A204.1 (cell line): Measurements from ENCODE around the gene VIPR2.
"Not testable (repeated sequence)": the region's sequence is repeated elsewhere in the genome, so short reads cannot be mapped to it uniquely, and the experiment has no call there.

ENCODE experiments used
- FAIRE-seq: peaks from 2 replicates; lab custom pipeline; 2012; peaks lifted over from hg19 to GRCh38; lab: Jason Lieb, UNC

The VIPR2 gene, protein sequence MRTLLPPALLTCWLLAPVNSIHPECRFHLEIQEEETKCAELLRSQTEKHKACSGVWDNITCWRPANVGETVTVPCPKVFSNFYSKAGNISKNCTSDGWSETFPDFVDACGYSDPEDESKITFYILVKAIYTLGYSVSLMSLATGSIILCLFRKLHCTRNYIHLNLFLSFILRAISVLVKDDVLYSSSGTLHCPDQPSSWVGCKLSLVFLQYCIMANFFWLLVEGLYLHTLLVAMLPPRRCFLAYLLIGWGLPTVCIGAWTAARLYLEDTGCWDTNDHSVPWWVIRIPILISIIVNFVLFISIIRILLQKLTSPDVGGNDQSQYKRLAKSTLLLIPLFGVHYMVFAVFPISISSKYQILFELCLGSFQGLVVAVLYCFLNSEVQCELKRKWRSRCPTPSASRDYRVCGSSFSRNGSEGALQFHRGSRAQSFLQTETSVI

DNA sequence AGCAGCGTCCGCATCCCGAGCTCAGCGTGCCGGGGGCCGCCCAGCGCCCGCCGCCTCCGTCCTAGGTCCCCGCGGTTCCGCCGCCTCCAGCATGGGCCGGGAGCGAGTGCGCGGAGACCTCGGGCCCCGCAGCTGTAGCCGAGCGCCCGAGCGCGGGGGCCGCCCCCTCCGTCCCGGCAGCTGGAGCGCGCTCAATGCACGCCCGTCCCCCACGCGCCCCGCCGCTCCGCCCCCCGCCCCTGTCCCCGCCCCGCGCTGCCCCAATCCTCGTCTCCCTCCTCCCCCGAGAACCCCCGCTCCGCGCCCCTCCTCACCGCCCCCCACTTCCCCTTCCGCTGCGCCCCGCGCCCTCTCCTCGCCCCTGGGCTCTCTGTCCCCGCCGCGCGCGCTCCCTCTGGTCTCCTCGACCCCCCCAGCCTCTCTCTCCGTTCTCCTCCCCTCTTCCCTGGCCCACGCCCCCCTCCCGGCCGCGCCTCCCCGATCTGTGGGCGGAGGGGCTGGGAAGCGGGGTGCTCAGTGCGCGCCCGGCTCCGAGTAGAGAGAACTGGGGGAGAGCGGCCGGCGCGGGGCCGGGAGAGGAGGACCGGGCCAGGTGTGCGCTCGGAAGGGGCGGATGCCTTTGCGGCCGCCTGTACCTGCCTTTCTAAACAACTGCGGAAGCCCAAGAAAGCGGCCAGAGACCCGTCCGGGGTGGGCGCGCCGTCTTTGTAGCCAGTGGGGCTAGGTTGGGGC, at the start of gene VIPR2:
VIPR2 (minus strand) TSS at position 110 of the 732 bp plus-strand sequence; CDS start at position 14, 96 bp downstream.
- FAIRE-seq: no peak

DNA sequence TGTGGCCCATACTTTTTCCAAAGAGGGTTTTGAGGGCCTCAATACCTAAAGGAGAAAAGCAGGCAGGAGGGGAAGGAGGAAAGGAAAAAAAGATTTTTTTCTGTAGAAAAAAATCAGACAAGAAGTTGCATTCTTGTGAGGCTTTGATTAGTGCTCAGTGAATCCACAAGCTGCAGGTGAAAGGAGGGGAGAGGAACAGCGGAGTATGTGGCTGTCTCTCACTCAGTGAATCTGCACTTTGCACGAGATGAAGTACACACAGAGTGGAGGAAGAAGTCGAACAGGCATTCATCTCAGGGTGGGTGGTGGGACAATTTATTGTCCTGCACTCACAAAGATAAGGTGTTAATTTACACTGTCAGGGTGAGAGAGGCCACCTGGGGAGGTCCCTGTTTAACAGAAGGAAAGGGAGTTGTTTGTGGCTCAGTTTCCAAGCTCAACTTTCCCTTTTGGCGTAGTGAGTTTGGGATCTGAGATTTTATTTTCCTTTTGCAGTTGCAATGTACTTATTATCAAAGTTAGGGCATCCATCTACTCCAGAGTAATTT, 49.0 kb upstream of the VIPR2 start:
- FAIRE-seq: no peak

DNA sequence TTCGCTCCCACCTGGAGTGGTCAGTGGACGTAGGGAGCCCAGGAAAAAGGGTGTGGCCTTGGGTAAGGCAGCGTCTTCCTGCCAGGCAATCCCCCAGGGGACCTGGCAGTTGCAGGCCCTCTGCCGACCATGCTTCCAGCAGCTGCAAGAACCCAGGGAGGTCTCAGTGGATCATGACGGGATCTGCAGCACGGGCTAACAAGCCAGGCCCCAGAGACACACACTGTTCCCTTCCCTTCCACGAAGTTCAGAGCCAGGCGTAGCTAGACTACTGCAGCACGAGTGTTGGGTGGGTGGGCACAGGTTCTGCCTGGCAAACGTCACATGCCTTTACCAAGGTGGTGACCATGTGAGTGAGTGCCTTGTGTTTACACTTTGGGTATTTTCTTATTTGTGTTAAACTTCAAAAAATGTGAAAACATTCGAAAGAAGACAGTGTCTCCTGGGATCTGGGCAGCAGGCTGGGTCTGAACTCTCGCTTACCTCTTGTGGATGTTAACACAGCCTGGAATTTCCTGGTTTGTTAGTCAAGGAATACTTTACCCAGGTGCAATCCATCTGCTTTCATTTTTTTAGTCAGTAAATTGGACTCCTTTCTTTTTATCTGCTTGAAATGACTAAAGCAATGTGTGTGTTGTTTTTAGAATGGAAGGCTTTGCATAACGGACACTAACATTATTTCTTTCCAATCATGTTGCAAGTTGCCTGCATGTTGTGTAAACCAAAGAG, 48.2 kb upstream of the VIPR2 start:
- no peak for FAIRE-seq

DNA sequence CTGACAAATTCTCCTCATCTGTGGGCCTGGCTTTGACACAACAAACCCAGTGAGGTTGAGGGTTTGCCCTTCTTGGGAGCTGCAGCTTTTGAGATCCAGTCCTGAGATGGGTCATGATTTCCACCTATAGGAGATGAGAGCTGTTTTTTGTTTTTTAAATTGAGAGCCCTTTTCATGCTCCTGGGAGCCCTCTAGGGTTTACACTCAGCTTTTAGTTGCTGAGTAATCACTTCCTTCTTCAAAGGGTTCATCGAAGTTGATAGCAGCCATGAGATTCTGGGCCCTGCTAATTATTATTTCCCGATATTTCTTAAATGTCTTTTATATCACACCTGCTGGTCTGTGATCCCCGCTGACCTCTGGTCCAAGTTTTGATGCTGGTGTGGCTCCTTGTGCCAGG, 47.3 kb upstream of the VIPR2 start:
- no peak for FAIRE-seq

DNA sequence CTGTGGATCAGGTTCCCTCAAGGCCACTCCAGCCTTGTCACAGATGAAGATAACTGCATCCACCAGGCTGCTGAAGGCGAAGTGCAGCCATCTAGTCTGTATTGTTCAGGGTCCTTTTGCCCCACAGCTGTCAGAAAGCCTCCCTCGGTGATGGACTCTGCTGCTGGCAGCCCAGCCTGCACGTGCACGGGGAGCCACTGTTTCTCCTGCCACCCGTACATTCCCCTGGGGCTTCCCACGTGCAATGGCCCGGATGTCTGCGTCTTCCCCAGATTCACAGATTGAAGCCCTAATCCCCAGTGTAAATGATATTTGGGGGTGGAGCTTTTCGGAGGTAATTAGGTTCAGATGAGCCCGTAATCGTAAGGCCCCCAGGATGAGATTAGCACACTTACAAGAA, 46.6 kb upstream of the VIPR2 start:
- FAIRE-seq: no peak

DNA sequence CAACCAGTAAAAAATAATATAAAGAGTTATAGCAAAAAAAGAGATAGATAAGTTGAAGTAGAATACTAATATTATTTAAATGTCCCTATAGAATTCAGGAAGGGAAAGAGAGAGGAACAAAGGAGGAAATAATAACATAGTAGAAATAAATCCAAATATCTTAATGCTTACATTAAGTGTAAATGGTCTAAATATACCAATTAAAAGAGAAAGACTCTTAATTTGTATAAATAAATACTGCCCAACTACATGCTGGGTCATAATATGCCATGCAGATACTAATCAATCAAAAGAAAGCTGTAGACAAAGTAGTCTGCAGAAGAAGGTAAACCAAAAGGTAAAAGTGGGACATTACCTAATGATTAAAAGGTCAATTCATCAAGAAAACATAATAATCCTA, 43.3 kb upstream of the VIPR2 start:
- no peak for FAIRE-seq

DNA sequence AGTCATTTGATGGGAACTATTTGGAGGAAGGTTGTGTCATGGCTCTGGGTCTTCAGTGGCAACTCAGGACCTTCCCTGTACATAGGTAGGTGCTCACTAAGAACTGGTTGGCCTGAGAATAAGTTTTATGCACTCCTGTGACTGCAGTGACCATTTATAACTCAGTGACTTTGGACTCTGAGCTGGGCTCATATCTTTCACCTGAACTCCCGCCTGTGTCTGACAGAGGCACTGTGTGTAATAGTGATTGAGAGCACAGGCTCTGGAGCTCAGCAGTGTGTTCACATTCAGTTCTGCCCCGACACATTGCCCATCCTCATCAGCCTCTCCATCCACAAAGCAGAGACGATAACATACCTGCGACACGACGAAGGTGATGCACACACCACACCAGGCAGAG, 34.6 kb upstream of the VIPR2 start:
- no peak for FAIRE-seq

DNA sequence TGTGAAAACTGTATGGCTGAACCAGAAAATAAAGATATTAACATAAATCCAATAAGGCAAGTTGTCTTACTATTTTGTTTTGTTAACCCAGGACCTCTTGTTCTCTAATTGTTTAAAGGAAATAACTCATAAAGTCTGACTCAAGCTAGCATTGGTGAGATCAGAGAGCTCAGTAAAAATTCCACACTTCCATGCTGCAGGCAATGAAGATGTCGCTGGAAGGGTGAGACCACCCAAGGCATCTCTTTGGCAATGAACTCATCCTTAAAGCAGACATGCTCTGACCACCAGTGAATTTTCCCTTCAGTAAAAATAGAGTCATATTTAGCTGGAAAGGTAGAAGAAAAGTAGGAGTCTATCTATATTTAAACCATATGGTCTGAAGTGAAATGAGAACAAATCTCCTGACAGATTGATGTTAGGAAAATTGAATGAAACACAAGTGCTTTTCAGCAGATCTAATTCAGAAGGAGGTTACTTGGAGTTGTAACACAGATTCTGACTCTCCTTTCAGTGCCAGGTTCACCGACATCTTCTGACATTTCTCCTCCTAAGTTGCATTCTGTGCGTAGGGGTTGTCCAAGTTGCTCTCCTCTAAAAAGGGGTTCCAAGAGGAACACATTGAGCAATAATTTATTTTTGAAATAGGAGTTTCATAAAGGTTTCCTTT, 32.8 kb upstream of the VIPR2 start:
- no peak for FAIRE-seq

DNA sequence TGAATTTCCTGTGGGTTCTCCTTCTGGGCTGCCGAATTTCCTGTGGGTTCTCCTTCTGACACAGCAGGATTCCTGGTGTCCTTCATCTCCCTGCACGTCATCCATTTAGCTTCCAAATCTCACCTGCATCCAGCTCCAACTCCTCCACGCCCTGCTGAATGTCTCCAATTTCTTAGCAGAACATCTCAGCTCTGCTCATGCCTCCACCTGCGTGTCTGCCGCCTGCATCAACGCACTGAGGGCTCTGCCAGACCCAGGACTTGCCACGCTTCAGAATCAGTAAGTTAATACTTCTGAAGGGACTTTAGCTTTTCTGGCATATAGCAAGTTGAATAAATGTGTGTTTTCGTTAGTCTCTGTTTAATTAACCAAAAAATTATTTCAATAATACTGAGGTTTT, 31.1 kb upstream of the VIPR2 start:
- FAIRE-seq: no peak

DNA sequence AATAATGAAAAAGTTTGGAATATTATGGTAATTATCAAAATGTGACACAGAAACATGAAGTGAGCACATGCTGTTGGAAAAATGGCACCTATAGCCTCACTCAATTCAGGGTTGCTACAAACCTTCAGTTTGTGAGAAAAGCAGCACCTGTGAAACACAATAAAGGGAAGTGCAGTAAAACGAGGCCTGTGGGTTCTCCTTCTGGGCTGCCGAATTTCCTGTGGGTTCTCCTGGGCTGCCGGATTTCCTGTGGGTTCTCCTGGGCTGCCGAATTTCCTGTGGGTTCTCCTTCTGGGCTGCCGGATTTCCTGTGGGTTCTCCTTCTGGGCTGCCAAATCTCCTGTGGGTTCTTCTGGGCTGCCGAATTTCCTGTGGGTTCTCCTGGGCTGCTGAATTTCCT, 30.4 kb upstream of the VIPR2 start:
- not testable (repeated sequence) for FAIRE-seq

DNA sequence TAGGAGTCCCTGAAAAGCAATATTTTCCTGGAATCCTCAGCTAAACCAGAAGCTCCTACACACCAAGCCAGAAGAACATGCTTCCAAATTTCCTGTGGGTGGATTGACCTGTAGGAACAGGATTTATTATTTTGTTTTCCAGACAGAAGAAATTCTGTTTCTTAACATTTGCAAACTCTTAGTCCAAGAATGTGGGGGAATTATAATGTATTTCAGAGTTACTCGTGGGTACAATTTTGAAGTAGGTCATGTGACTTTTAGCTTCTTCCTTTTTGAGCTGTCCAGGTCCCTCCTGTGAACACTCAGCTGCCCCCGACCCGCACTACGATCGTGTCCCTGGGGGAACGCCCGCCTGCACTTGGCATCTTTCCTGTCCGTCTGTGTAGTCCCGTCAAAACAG, 27.7 kb upstream of the VIPR2 start:
- FAIRE-seq: no peak

DNA sequence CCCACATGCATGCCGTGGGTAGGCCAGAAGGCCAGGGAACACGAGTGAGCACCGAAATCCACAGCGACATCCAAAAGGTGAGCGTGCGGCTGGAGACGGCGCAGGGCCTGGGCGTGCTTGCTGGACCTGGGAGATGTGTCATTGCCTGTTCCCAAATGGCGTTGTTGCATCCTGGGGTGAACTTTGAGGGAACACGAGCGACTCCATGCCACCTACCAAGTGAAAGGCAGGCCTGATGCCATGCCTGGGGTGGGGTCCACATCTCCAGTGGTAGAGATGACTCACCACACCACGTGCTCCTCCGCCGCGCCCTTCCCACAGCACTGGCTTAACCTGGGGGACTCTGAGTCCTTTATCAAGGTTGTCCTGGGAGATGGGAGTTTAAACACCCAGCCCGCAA, 24.7 kb upstream of the VIPR2 start:
- FAIRE-seq: no peak

DNA sequence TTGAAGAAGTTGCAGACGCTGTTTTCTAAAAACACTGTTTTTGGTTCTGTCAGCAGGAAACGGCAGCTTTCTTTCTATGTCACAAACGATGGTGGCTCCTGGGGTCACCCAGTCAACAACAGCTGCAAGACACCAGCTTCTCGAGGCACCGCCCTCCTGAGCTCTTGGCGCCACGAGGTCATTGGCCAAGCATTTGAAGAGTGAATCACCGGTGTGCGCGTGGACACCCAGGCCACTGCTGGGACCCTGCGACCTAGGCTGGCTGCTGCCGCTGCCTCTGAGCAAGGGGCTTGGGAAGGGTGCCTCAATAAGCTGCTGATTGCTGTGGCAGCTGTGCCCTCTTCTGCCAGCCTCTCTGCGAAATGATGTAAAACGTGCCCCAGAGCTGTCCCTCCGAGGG, 22.5 kb upstream of the VIPR2 start:
- no peak for FAIRE-seq

DNA sequence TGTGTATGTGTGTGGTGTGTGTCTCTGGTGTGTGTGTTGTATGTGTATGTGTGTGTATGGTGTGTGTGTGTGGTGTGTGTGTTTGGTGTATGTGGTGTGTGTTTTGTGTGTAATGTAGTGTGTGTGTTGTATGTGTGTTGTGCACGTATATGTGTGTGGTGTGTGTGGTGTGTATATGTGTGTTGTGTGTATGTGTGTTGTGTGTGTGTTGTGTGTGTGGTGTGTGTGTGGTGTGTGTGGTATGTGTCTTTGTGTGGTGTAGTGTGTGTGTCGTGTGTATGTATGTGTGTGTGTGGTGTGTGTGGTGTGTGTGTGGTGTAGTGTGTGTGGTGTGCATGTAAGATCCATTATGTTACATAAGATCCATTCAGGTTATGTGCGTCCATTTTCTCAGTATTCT, 21.9 kb upstream of the VIPR2 start:
- no peak for FAIRE-seq

DNA sequence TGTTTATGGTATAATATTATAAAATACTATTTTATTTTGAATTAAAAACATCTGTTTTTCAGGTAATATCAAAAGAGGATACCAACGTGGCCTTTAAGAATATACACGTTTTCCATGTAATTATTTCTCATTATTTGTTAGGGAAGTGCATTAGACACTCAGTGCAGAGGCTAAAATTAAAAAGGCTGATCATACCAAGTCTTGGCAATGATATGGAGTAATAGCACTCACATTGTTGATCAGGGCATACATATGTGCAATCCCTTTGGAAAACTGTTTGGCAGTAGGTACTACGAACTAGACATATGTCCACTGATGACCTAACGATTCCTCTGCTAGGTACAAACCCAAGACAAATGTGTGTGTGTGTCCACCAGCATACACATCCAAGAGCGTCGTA, 20.7 kb upstream of the VIPR2 start:
- FAIRE-seq: no peak

DNA sequence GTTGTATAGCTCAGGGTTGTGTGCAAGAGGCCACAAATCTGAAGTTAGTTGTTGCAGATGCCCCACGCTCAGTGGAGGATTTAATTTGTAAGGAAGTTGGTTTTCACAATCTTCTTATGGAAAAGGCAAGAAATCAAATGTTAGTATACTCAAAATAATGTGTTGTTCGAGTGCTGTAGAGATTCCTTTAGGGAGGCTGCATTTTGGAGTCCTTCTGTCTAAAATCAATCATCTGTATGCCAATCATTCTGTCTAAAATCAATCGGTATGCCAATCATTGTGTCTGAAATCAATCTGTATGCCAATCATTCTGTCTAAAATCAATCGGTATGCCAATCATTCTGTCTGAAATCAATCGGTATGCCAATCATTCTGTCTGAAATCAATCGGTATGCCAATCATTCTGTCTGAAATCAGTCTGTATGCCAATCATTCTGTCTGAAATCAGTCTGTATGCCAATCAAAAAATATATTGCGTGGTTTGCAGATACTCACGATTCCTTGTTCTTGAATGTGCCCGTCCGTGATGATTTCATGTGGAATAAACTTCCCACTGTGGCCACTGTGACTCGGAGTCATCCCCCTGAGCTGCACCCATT, 19.1 kb upstream of the VIPR2 start:
- FAIRE-seq: not testable (repeated sequence)

DNA sequence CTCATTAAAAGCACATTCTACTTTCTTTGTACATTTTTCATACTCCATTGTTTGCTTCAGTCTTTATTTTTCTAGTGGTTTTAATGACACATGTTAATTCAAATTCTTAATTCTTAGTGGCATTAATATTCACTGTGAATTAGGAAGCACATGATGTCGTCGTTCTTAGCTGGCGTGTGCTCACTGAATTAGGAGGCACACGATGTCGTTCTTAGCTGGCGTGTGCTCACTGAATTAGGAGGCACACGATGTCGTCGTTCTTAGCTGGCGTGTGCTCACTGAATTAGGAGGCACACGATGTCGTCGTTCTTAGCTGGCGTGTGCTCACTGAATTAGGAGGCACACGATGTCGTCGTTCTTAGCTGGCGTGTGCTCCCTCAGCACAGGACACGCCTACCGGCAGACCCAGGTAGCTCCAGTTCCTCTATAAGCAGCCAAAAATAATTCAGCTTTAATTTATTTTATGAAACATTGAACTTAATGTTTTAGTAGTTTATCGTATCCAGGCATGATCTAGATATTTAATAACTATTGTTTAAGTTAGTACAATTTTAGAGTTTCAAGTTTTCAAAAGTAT, 17.5 kb upstream of the VIPR2 start:
- not testable (repeated sequence) for FAIRE-seq

DNA sequence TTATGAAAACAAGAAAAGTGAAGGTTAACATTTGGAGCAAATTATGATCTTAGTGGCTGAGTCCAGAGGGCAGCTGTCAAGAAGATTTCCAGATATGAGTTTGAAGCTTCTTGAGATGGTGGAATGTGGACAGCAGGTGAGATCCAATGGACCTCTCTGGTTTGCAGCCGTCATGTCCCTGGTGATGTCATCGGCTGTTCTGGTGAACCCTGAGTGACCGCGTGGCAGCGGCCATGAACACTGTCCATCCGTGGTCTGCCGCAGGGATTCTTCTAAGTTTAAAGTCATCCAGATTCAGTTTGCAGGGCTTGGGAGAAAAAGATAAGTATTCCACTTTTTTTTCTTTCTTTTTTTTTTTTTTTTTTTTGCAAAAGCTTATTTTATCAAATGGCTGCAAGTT, 15.8 kb upstream of the VIPR2 start:
- FAIRE-seq: no peak

DNA sequence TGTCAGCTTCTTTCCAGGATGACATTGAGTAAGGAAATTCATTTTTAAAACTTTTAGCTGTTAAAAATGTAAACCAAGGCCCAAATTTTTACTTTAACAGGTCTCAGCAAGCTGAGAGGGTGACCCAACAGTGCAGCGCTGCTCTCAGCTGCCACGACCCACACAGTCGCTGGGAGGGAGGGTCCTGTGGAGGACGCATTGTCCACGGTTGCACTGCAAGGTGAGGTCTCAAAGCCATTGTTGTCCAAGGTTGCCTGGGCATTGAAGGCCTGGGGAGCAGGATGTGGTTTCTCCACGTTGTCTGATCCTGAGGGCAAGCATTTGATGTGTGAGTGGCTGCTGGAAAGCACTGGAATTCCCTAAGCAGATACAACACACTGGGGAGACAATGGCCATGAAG, 15.1 kb upstream of the VIPR2 start:
- no peak for FAIRE-seq

DNA sequence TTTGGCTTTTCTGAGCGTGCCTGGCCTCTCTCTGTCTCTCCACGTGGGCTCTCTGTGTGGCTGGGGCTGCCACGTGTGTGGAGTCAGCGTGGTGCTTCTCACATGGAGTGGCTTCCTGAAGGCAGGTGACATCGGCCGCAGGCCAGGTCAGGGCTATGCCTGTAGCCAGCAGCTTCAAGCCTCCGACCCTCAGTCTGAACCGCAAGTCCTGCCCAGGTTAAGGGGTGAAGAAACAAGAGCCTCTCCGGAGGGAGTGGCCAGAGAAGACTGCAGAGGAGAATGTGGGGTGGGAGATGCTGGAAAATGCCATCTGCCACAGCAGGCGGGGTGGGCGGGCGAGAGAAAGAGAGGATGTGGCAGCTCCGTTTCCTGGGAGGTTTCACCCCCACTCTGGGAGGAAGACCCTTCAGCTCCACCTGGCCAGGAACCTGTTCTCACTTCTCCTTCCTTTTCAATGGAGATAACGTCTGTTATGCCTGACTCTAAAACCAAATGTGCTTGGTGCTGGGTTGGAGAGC, 14.3 kb upstream of the VIPR2 start:
- no peak for FAIRE-seq
